Panc1 (cell line): Measurements from ENCODE around the gene NCKAP5. TPM values are rescaled to one million over a fixed set of nuclear protein-coding genes. Genes with fewer than 3 reads are reported as not detected.

Experiments used
- ATAC-seq: fragments of 200-7000 bp; cut with Tn5 transposase; 2 replicates; pipeline ENCODE4 v1.9.1; 2020; ENCODE audit warnings: mild to moderate bottlenecking, moderate library complexity
- BruUV-seq: library from RNA; stranded (reverse); fragments of 400-500 nt; replicated peaks from 2 replicates; lab custom pipeline; 2021; lab: Mats Ljungman, UMichigan
- CTCF ChIA-PET: fragments of 300-600 bp; sonication (Branson Sonifier 250); formaldehyde crosslinking; loops from one replicate; lab custom pipeline; 2022; ENCODE audit warnings: antibody characterized with exemption; lab: Charles Lee
- POLR2A ChIA-PET: fragments of 300-600 bp; sonication (Branson Sonifier 250); formaldehyde crosslinking; loops from one replicate; lab custom pipeline; 2022; ENCODE audit warnings: antibody characterized with exemption; lab: Charles Lee
- DNase-seq: peaks from one replicate; pipeline ENCODE4 v3.0.0-alpha.2; 2010; ENCODE audit warnings: low read depth, low spot score
- H3K27ac ChIP-seq: 2 replicates; pipeline ENCODE4 v1.5.1; 2011; ENCODE audit warnings: mild to moderate bottlenecking, low read length, inconsistent platforms
- H3K27me3 ChIP-seq: fragments of 200-500 bp; sonication (Bioruptor generic); 2 replicates; pipeline ENCODE4 v1.6.0; 2014; ENCODE audit warnings: low read length, inconsistent platforms; ENCODE audit not compliant: control insufficient read depth, insufficient read depth
- H3K36me3 ChIP-seq: fragments of 200-500 bp; sonication (Bioruptor generic); 2 replicates; pipeline ENCODE4 v1.5.1; 2014; ENCODE audit warnings: inconsistent platforms, mild to moderate bottlenecking, low read length, moderate library complexity; ENCODE audit not compliant: control insufficient read depth, insufficient read depth
- H3K4me1 ChIP-seq: 2 replicates; pipeline ENCODE4 v1.5.1; 2011; ENCODE audit warnings: inconsistent platforms, mild to moderate bottlenecking, low read length, moderate library complexity; ENCODE audit not compliant: control insufficient read depth, insufficient read depth
- H3K4me3 ChIP-seq, 2 experiments: 2 replicates each; pipeline ENCODE4 v1.5.1; 2011 to 2012; ENCODE audit warnings: low read depth in 2 of 2, low read length in 2 of 2, mild to moderate bottlenecking in 2 of 2, inconsistent platforms in 1 of 2, moderate library complexity in 1 of 2
- H3K9me3 ChIP-seq: fragments of 200-500 bp; sonication (Bioruptor generic); 2 replicates; pipeline ENCODE4 v1.5.1; 2014; ENCODE audit warnings: low read depth, mild to moderate bottlenecking, inconsistent platforms, low read length, moderate library complexity; ENCODE audit not compliant: control insufficient read depth, insufficient read depth
- POLR2AphosphoS5 ChIP-seq: IDR thresholded peaks from 2 replicates; pipeline ENCODE4 v1.6.1; 2012; ENCODE audit warnings: mild to moderate bottlenecking, low read depth, low read length, moderate library complexity
- REST ChIP-seq, 2 experiments: IDR thresholded peaks; 2 replicates each; pipeline ENCODE4 v1.6.1; 2011 to 2012; ENCODE audit warnings: low read depth in 2 of 2, control low read depth in 1 of 2, low read length in 1 of 2, mild to moderate bottlenecking in 1 of 2, moderate library complexity in 1 of 2; ENCODE audit not compliant: insufficient read depth in 1 of 2
- SIN3A ChIP-seq: IDR thresholded peaks from 2 replicates; pipeline ENCODE4 v1.6.1; 2012; ENCODE audit warnings: low read depth, mild to moderate bottlenecking, low read length, moderate library complexity, borderline replicate concordance; ENCODE audit not compliant: insufficient read depth
- TCF7L2 ChIP-seq: IDR thresholded peaks from 2 replicates; pipeline ENCODE4 v1.6.1; 2011; ENCODE audit warnings: mild to moderate bottlenecking, low read depth, low read length, inconsistent platforms
- in situ Hi-C: cut with HindIII; loops from 2 replicates; pipeline ENCODE4 v1.10.0; 2016; ENCODE audit warnings: low sequenced_read_pairs, low pct_unique_long_range_greater_than_20kb
- intact Hi-C: fragments of 100-400 bp; cut with micrococcal nuclease; formaldehyde crosslinking; loops from one replicate; pipeline ENCODE4 v1.10.0; 2022; ENCODE audit not compliant: unreplicated experiment
- total RNA-seq: library from RNA; stranded (reverse); gene quantifications from one replicate; pipeline ENCODE4 v1.2.1, GENCODE V29; 2021; ENCODE audit not compliant: unreplicated experiment
- TF ChIP-seq, protein P1 (sequence below): fragments of 450-650 bp; IDR thresholded peaks from 2 replicates; pipeline ENCODE4 v1.5.1; 2017; ENCODE audit warnings: mild to moderate bottlenecking

Gene NCKAP5
- total RNA-seq, 1 experiment from 2014 or later = 0.10 TPM

GRCh38 chr2:132788310-132788838, 779.9 kb downstream of the NCKAP5 start:
- DNase-seq (no peak), ATAC-seq (no peak)
- CTCF ChIA-PET = no interaction called here
- H3K4me3 ChIP-seq = no peak overlapping the region
- no peak for TF ChIP-seq REST (IDR thresholded peaks at IDR 0.05; ENCODE audit: insufficient read depth in 1 of 2, low read depth in 2 of 2, low read length in 1 of 2)
- no peak for TF ChIP-seq SIN3A
- TF ChIP-seq POLR2AphosphoS5 = no peak
- no peak for TF ChIP-seq TCF7L2
- TF ChIP-seq, protein P1, sequence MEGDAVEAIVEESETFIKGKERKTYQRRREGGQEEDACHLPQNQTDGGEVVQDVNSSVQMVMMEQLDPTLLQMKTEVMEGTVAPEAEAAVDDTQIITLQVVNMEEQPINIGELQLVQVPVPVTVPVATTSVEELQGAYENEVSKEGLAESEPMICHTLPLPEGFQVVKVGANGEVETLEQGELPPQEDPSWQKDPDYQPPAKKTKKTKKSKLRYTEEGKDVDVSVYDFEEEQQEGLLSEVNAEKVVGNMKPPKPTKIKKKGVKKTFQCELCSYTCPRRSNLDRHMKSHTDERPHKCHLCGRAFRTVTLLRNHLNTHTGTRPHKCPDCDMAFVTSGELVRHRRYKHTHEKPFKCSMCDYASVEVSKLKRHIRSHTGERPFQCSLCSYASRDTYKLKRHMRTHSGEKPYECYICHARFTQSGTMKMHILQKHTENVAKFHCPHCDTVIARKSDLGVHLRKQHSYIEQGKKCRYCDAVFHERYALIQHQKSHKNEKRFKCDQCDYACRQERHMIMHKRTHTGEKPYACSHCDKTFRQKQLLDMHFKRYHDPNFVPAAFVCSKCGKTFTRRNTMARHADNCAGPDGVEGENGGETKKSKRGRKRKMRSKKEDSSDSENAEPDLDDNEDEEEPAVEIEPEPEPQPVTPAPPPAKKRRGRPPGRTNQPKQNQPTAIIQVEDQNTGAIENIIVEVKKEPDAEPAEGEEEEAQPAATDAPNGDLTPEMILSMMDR = no peak
- in situ Hi-C loops (no loop called here), intact Hi-C loops (no loop called here)
- no peak overlapping the region for H3K27ac ChIP-seq
- no peaks in the 10 kb centered on the region for H3K9me3 ChIP-seq
- no TSS peak for BruUV-seq
- H3K4me1 ChIP-seq = no peaks in the 10 kb centered on the region
- no peaks in the 10 kb centered on the region for H3K36me3 ChIP-seq
- POLR2A ChIA-PET = no interaction called here
- no peaks in the 10 kb centered on the region for H3K27me3 ChIP-seq

- Histone ChIP-seq H3K27me3 (no peaks in the 10 kb centered on the region), H3K27ac (no peak overlapping the region), H3K4me1 (no peaks in the 10 kb centered on the region), H3K4me3 (no peak overlapping the region), H3K9me3 (no peaks in the 10 kb centered on the region), H3K36me3 (no peaks in the 10 kb centered on the region)
- in situ Hi-C loops = no loop called here
- POLR2A ChIA-PET = no interaction called here
- TF ChIP-seq, protein P1 = no peak
- TF ChIP-seq REST (IDR thresholded peaks at IDR 0.05; ENCODE audit: insufficient read depth in 1 of 2, low read depth in 2 of 2, low read length in 1 of 2) (no peak), SIN3A (no peak), TCF7L2 (no peak), POLR2AphosphoS5 (no peak)
- CTCF ChIA-PET = no interaction called here
- ATAC-seq (no peak), DNase-seq (no peak)
- intact Hi-C loops = no loop called here
- BruUV-seq = no TSS peak
Measured at GRCh38 chr2:132783883-132784282, 784.4 kb downstream of the NCKAP5 start.
